GM12878 (cell line): Measurements from ENCODE around the gene NCKAP5. TPM values are rescaled to one million over a fixed set of nuclear protein-coding genes. Genes with fewer than 3 reads are reported as not detected.

Experiments
- BHLHE40 ChIP-seq, 2 experiments: fragments of 450-650 bp in 1 of 2; IDR thresholded peaks; 2 replicates each; pipeline ENCODE4 v1.6.1; 2011 to 2017; ENCODE audit warnings: low read depth in 2 of 2, borderline replicate concordance in 1 of 2, improper control_type of control experiment in 1 of 2, low read length in 1 of 2, mild to moderate bottlenecking in 1 of 2
- BRCA1 ChIP-seq: IDR thresholded peaks from 2 replicates; pipeline ENCODE4 v1.6.1; 2011; ENCODE audit warnings: low read depth, low read length, improper control_type of control experiment
- FOXM1 ChIP-seq: IDR thresholded peaks from 2 replicates; pipeline ENCODE4 v1.6.1; 2012; ENCODE audit warnings: low read depth, mild to moderate bottlenecking, inconsistent platforms, low read length, moderate library complexity
- NFYB ChIP-seq: IDR thresholded peaks from 2 replicates; pipeline ENCODE4 v1.6.1; 2011; ENCODE audit warnings: low read depth, mild to moderate bottlenecking, low read length, improper control_type of control experiment, moderate library complexity; ENCODE audit not compliant: insufficient read depth
- NR2C2 ChIP-seq: IDR thresholded peaks from 2 replicates; pipeline ENCODE4 v1.6.1; 2011; ENCODE audit warnings: borderline replicate concordance, low read depth; ENCODE audit not compliant: control insufficient read depth, insufficient read length
- RAD51 ChIP-seq: fragments of 450-650 bp; IDR thresholded peaks from 2 replicates; pipeline ENCODE4 v1.6.1; 2016; ENCODE audit warnings: moderate library complexity, mild to moderate bottlenecking, inconsistent platforms
- SUZ12 ChIP-seq: fragments of 200-600 bp; sonication (generic); IDR thresholded peaks from one replicate; pipeline ENCODE4 v1.6.1; 2018; ENCODE audit warnings: antibody characterized with exemption, mild to moderate bottlenecking; ENCODE audit not compliant: unreplicated experiment
- polyA plus RNA-seq, 11 experiments: library from polyadenylated mRNA; depleted of rRNA in 4 of 11; unstranded in 6 of 11; stranded (reverse) in 5 of 11; fragments of >200 nt; fragmentation: Nextera tagmentation in 4 of 11; fragmentation: Illumina TruSeq in 1 of 11; extraction: Ambion mirVana in 4 of 11; extraction: Trizol in 1 of 11; gene quantifications; 1 replicate in 1 of 11; 2 replicates in 10 of 11; pipeline versions ENCODE4 v1.2.1 to v1.2.3, GENCODE V29; 2011 to 2016; ENCODE audit warnings: inconsistent platforms in 2 of 11, missing spikeins in 2 of 11, low read depth in 1 of 11
- total RNA-seq, 4 experiments: library from RNA; depleted of rRNA in 3 of 4; stranded (reverse); fragments of >200 nt in 3 of 4; fragmentation: Illumina TruSeq in 1 of 4; extraction: Trizol in 1 of 4; gene quantifications; 2 replicates each; pipeline versions ENCODE4 v1.2.1 to v1.2.3, GENCODE V29; 2013 to 2021
- TF ChIP-seq, protein P1 (sequence below): fragments of 450-650 bp; IDR thresholded peaks from 2 replicates; pipeline ENCODE4 v1.6.1; 2017; ENCODE audit warnings: mild to moderate bottlenecking, moderate library complexity
- TF ChIP-seq, protein P2 (sequence below): IDR thresholded peaks from 2 replicates; pipeline ENCODE4 v1.6.1; 2011; ENCODE audit warnings: low read depth, mild to moderate bottlenecking, low read length, moderate library complexity, borderline replicate concordance; ENCODE audit errors: extremely low read depth

Gene NCKAP5
- total and polyA plus RNA-seq, 10 of the 15 experiments (the other 5 are each of a cell fraction or from before 2014, with no cell fraction given) = 0.06 to 0.44 (median 0.16) TPM

GRCh38 chr2:133512121-133512520 lies 56.1 kb downstream of the NCKAP5 start (continued):
- TF ChIP-seq FOXM1 (no peak), BRCA1 (no peak), NFYB (no peak), BHLHE40 (IDR thresholded peaks at IDR 0.05; ENCODE audit: borderline replicate concordance in 1 of 2, low read depth in 2 of 2, low read length in 1 of 2) (no peak), NR2C2 (no peak), RAD51 (no peak), SUZ12 (no peak)
- TF ChIP-seq, protein P1, sequence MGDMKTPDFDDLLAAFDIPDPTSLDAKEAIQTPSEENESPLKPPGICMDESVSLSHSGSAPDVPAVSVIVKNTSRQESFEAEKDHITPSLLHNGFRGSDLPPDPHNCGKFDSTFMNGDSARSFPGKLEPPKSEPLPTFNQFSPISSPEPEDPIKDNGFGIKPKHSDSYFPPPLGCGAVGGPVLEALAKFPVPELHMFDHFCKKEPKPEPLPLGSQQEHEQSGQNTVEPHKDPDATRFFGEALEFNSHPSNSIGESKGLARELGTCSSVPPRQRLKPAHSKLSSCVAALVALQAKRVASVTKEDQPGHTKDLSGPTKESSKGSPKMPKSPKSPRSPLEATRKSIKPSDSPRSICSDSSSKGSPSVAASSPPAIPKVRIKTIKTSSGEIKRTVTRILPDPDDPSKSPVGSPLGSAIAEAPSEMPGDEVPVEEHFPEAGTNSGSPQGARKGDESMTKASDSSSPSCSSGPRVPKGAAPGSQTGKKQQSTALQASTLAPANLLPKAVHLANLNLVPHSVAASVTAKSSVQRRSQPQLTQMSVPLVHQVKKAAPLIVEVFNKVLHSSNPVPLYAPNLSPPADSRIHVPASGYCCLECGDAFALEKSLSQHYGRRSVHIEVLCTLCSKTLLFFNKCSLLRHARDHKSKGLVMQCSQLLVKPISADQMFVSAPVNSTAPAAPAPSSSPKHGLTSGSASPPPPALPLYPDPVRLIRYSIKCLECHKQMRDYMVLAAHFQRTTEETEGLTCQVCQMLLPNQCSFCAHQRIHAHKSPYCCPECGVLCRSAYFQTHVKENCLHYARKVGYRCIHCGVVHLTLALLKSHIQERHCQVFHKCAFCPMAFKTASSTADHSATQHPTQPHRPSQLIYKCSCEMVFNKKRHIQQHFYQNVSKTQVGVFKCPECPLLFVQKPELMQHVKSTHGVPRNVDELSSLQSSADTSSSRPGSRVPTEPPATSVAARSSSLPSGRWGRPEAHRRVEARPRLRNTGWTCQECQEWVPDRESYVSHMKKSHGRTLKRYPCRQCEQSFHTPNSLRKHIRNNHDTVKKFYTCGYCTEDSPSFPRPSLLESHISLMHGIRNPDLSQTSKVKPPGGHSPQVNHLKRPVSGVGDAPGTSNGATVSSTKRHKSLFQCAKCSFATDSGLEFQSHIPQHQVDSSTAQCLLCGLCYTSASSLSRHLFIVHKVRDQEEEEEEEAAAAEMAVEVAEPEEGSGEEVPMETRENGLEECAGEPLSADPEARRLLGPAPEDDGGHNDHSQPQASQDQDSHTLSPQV = no peak
- TF ChIP-seq, protein P2, sequence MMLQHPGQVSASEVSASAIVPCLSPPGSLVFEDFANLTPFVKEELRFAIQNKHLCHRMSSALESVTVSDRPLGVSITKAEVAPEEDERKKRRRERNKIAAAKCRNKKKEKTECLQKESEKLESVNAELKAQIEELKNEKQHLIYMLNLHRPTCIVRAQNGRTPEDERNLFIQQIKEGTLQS = no peak
